GM06990 (cell line): Measurements from ENCODE around the gene HEXIM1.

Source experiments
- DNase-seq: peaks from one replicate; pipeline ENCODE4 v3.0.0-alpha.2; 2011; ENCODE audit not compliant: insufficient read length; ENCODE audit errors: extremely low read depth
- H3K27me3 ChIP-seq: replicated peaks from 2 replicates; pipeline ENCODE4 v1.6.0; 2011; ENCODE audit warnings: low read length; ENCODE audit not compliant: control insufficient read depth, insufficient read depth
- H3K36me3 ChIP-seq: 2 replicates; pipeline ENCODE4 v1.5.1; 2011; ENCODE audit warnings: low read length; ENCODE audit not compliant: control insufficient read depth, insufficient read depth
- H3K4me3 ChIP-seq: replicated peaks from 2 replicates; pipeline ENCODE4 v1.5.1; 2011; ENCODE audit warnings: low read depth, mild to moderate bottlenecking, control low read depth, low read length
- CTCF ChIP-seq: IDR thresholded peaks from 2 replicates; pipeline ENCODE4 v1.5.1; 2011; ENCODE audit warnings: low read length, control low read depth, mild to moderate bottlenecking, inconsistent platforms; ENCODE audit not compliant: insufficient read depth, poor library complexity, severe bottlenecking

The HEXIM1 gene

GRCh38 chr17:45127207-45127547, 21.1 kb upstream of the HEXIM1 start:
- H3K4me3 ChIP-seq, result no peak overlapping the region
- no peak for DNase-seq
- no peak for TF ChIP-seq CTCF
- H3K36me3 ChIP-seq, result no peaks in the 10 kb centered on the region
- H3K27me3 ChIP-seq, result no peaks in the 10 kb centered on the region; the same call in none of the 2 replicates

DNA sequence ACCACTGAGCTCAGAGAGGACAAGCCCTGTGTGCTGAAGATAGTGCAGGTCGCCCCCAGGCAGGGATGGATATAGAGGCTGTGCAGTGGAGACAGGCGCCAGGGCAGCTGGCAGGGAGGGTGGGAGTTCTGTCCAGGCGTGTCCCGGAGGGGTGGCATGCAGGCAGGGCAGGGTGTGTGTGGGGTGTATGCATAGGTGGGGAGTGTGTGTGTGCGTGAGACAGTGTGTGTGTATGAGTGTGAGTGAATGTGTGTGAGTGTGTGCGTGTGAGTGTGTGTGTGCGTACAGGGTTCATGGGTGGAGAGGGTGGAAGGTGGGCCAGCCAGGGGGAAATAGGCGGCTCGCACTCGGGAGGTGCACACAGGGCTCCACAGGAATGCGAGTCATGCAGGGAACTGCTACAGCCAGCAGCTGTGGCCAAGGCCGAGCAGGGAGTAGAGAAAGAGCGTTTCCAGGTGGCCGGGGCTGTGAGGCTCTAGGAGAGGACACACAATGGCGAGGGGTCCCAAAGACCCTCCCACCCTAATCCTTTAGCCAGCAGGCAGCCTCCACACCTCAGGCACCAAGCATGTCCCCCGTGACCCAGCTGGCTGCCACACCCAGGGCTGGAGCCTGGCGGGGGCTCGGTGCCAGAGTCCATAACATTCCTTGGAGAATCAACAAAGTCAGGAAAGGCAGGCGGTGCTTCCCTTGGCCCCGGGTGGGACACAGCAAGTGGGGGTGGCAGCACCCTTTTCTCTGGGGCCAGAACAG, 20.6 kb upstream of the HEXIM1 start:
- no peak for TF ChIP-seq CTCF
- no peak for DNase-seq

DNA sequence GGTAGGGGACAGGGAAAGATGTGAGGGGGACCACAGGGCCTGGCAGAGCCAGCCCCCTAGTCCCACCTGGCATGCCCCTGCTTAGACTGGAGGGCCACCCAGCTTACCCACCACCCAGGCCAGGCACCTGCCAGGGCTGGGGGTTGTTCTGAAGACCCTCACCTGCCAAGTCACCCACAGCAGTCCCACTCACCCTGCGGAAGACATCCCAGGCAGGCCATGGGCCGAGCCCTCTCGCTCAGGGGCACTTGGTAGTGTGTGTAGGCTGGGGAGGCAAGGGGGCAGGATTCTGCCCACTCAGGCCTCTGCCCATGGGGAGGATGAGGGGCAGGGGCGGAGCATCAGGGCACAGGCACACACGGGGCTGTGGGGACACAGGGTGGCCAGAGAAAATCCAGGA, 19.9 kb upstream of the HEXIM1 start:
- no peak for TF ChIP-seq CTCF
- no peaks in the 10 kb centered on the region for H3K36me3 ChIP-seq
- H3K4me3 ChIP-seq, result no peak overlapping the region
- DNase-seq, result no peak
- H3K27me3 ChIP-seq, result no peaks in the 10 kb centered on the region; the same call in none of the 2 replicates

More for the DNA sequence above, 20.6 kb upstream of the HEXIM1 start:
- no peak overlapping the region for H3K4me3 ChIP-seq
- H3K36me3 ChIP-seq, result no peaks in the 10 kb centered on the region
- no peaks in the 10 kb centered on the region; the same call in none of the 2 replicates for H3K27me3 ChIP-seq

DNA sequence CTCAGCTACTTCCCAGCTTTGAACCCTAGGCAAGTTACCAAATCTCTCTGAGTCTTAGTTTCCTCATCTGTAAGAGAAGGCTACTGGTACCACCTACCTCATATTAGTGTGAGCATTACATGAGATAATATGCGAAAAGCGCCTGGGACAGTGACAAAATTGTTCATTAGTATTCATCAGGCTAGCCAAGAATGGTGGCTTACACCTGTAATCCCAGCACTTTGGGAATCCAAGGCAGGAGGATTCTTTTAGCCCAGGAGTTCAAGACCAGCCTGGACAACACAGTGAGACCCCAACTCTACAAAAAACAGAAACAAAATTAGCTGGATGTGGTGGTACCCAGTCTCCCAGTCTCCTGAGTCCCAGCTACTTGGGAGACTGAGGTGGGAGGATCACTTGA, 19.3 kb upstream of the HEXIM1 start:
- DNase-seq, result no peak
- H3K36me3 ChIP-seq, result no peaks in the 10 kb centered on the region
- TF ChIP-seq CTCF, result no peak

GRCh38 chr17:45129426-45129939, 18.8 kb upstream of the HEXIM1 start:
- Histone ChIP-seq H3K27me3 (no peaks in the 10 kb centered on the region; the same call in none of the 2 replicates), H3K36me3 (no peaks in the 10 kb centered on the region), H3K4me3 (no peak overlapping the region)
- DNase-seq, result no peak
- no peak for TF ChIP-seq CTCF

More for the DNA sequence above, 19.3 kb upstream of the HEXIM1 start:
- Histone ChIP-seq H3K4me3 (no peak overlapping the region), H3K27me3 (no peaks in the 10 kb centered on the region; the same call in none of the 2 replicates)
